ENCODE data around the gene ZNF565.

The ZNF565 gene

DNA sequence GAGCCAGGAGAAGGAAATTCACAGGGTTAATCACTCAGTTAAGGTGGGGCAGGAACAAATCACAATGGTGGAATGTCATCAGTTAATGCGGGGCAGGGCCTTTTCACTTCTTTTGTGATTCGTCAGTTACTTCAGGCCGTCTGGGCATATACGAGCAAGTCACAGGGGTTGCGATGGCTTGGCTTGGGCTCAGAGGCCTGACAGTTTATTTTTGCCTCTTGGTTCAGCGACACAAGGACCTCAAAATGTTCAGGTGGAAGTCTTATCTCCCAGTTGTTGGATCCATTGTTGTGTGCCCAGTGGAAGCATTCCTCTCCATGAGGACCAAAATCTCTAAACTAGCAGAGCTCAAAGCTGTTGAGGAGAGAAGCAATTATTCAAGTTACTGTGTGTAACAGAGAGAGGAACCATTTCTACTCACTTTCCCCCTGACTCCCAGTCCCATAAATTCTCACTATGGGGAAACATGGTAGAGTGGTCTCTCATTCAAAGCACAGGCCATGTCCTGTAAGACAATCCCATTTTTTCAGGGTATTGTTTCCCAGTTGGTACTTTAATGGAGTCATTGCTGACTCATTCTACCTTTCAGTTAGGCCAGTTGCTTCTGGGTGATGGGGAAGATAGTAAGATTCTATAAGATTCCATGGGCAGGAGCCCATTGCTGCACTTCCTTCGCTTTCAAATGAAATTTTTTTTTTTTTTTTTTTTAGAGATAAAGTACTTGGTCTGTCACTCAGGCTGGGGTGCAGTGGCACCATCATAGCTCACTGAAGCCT, 53.5 kb downstream of the ZNF565 start:
- Histone ChIP-seq H3K4me3 (replicated peaks; ENCODE audit: insufficient read depth, low read length) (no peak overlapping the region), H3K27ac (replicated peaks) (no peak overlapping the region), H3K27me3 (ENCODE audit: insufficient read depth, poor library complexity, severe bottlenecking) (no peaks in the 10 kb centered on the region)
- no peak for DNase-seq (ENCODE audit: low read depth in 1 of 2, low spot score in 1 of 2)
- TF ChIP-seq, protein P1, sequence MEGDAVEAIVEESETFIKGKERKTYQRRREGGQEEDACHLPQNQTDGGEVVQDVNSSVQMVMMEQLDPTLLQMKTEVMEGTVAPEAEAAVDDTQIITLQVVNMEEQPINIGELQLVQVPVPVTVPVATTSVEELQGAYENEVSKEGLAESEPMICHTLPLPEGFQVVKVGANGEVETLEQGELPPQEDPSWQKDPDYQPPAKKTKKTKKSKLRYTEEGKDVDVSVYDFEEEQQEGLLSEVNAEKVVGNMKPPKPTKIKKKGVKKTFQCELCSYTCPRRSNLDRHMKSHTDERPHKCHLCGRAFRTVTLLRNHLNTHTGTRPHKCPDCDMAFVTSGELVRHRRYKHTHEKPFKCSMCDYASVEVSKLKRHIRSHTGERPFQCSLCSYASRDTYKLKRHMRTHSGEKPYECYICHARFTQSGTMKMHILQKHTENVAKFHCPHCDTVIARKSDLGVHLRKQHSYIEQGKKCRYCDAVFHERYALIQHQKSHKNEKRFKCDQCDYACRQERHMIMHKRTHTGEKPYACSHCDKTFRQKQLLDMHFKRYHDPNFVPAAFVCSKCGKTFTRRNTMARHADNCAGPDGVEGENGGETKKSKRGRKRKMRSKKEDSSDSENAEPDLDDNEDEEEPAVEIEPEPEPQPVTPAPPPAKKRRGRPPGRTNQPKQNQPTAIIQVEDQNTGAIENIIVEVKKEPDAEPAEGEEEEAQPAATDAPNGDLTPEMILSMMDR (IDR thresholded peaks at IDR 0.05; ENCODE audit: insufficient read depth, low read length): no peak
- TF ChIP-seq GABPA (IDR thresholded peaks at IDR 0.05; ENCODE audit: low read depth) (no peak), SPI1 (IDR thresholded peaks at IDR 0.05; ENCODE audit: borderline replicate concordance, low read depth) (no peak), POLR2AphosphoS5 (IDR thresholded peaks at IDR 0.05; ENCODE audit: low read depth) (no peak)
- TF ChIP-seq, protein P2, sequence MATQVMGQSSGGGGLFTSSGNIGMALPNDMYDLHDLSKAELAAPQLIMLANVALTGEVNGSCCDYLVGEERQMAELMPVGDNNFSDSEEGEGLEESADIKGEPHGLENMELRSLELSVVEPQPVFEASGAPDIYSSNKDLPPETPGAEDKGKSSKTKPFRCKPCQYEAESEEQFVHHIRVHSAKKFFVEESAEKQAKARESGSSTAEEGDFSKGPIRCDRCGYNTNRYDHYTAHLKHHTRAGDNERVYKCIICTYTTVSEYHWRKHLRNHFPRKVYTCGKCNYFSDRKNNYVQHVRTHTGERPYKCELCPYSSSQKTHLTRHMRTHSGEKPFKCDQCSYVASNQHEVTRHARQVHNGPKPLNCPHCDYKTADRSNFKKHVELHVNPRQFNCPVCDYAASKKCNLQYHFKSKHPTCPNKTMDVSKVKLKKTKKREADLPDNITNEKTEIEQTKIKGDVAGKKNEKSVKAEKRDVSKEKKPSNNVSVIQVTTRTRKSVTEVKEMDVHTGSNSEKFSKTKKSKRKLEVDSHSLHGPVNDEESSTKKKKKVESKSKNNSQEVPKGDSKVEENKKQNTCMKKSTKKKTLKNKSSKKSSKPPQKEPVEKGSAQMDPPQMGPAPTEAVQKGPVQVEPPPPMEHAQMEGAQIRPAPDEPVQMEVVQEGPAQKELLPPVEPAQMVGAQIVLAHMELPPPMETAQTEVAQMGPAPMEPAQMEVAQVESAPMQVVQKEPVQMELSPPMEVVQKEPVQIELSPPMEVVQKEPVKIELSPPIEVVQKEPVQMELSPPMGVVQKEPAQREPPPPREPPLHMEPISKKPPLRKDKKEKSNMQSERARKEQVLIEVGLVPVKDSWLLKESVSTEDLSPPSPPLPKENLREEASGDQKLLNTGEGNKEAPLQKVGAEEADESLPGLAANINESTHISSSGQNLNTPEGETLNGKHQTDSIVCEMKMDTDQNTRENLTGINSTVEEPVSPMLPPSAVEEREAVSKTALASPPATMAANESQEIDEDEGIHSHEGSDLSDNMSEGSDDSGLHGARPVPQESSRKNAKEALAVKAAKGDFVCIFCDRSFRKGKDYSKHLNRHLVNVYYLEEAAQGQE (IDR thresholded peaks at IDR 0.05; ENCODE audit: insufficient replicate concordance, low read depth): no peak

DNA sequence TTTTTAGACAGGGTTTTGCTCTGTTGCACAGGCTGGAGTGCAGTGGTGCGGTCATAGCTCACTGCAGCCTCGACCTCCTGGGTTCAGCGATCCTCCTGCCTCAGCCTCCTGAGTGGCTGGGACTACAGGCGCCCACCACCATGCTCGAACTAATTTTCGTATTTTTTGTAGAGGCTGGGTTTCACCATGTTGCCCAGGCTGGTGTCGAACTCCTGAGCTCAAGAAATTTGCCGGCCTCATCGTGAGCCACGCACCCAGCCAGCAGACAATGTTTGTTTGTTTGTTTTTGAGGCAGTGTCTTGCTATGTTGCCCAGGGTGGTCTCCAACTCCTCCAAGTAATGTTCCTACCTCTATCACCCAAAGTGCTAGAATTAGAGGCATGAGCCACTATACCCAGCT, 61.3 kb downstream of the ZNF565 start:
- TF ChIP-seq, protein P1 (IDR thresholded peaks at IDR 0.05; ENCODE audit: insufficient read depth, low read length): no peak
- TF ChIP-seq, protein P2 (IDR thresholded peaks at IDR 0.05; ENCODE audit: insufficient replicate concordance, low read depth): no peak
- TF ChIP-seq GABPA (IDR thresholded peaks at IDR 0.05; ENCODE audit: low read depth) (no peak), SPI1 (IDR thresholded peaks at IDR 0.05; ENCODE audit: borderline replicate concordance, low read depth) (no peak), POLR2AphosphoS5 (IDR thresholded peaks at IDR 0.05; ENCODE audit: low read depth) (no peak)
- no peak for DNase-seq (ENCODE audit: low read depth in 1 of 2, low spot score in 1 of 2)
- H3K27ac ChIP-seq (replicated peaks): no peak overlapping the region
- no peaks in the 10 kb centered on the region for H3K27me3 ChIP-seq (ENCODE audit: insufficient read depth, poor library complexity, severe bottlenecking)
- H3K4me3 ChIP-seq (replicated peaks; ENCODE audit: insufficient read depth, low read length): no peak overlapping the region

DNA sequence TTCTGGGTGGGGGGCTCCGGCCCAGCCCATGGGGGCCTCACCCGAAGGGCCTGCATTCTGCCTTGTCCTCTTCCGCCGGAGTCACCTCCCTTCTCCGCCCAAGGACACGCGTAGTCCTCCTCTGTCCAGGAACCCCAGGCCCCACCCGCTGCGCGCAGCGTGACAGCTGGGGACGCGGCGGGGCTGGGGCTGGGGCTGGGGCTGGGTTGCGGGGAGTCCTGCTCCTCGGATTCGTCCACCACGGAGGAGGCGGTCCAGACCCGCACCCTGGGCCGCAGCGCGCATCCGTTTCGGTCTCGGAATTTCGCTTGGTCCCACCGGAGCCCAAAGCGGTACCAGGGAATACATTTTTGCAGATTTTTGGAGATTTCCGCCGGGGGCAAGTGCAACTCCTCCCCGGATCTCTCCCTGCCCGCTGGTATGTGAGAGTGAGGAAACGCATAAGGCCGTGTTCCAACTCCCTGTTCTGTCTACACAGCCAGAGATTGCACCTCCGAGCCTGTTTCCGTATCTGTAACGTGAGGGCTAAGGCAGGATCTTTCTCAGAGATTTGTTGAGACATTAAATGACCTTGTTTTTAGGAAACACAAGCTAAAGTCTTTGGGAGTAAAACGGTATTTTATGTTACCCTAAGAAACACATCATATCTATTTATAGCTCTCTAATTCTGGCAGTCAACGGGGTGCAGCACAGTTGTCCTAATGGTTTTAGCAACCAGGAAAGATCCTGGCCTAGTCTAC, 61.9 kb downstream of the ZNF565 start, which contains the start of gene COX7A1:
Gene COX7A1, minus strand, starts transcription at position 96 of the 740 bp plus-strand sequence. Its CDS starts 40 bp downstream, at position 56.
- Histone ChIP-seq H3K4me3 (replicated peaks; ENCODE audit: insufficient read depth, low read length) (no peak within 1 kb of the TSS), H3K27me3 (ENCODE audit: insufficient read depth, poor library complexity, severe bottlenecking) (no peaks in the 10 kb centered on the region), H3K27ac (replicated peaks) (no peak within 1 kb of the TSS)
- TF ChIP-seq GABPA (IDR thresholded peaks at IDR 0.05; ENCODE audit: low read depth) (no peak), POLR2AphosphoS5 (IDR thresholded peaks at IDR 0.05; ENCODE audit: low read depth) (no peak), SPI1 (IDR thresholded peaks at IDR 0.05; ENCODE audit: borderline replicate concordance, low read depth) (no peak)
- TF ChIP-seq, protein P2 (IDR thresholded peaks at IDR 0.05; ENCODE audit: insufficient replicate concordance, low read depth): no peak
- TF ChIP-seq, protein P1 (IDR thresholded peaks at IDR 0.05; ENCODE audit: insufficient read depth, low read length): no peak
- no peak for DNase-seq (ENCODE audit: low read depth in 1 of 2, low spot score in 1 of 2)
